ENCODE measurements around the gene FHIT.

DNA sequence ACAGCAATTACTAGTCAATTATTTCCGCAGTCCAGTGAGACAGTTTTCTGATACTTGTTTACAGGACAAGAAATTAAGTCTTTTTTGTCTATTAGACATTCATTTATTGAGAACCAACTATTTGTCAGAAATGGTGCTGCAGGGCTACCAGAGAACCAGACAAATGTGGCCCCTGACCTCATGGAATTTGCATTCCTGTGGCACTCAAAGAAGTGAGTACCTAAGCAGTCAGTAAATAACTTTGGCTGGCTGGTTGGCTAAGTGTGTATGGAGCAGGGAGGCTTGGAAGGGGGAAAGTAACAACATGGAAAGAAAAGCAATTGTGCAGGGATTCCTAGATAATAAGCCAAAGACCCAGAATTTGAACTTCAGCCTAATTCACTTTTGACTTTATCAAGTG is 1364.5 kb downstream of the FHIT start:
- TF ChIP-seq, protein P1, sequence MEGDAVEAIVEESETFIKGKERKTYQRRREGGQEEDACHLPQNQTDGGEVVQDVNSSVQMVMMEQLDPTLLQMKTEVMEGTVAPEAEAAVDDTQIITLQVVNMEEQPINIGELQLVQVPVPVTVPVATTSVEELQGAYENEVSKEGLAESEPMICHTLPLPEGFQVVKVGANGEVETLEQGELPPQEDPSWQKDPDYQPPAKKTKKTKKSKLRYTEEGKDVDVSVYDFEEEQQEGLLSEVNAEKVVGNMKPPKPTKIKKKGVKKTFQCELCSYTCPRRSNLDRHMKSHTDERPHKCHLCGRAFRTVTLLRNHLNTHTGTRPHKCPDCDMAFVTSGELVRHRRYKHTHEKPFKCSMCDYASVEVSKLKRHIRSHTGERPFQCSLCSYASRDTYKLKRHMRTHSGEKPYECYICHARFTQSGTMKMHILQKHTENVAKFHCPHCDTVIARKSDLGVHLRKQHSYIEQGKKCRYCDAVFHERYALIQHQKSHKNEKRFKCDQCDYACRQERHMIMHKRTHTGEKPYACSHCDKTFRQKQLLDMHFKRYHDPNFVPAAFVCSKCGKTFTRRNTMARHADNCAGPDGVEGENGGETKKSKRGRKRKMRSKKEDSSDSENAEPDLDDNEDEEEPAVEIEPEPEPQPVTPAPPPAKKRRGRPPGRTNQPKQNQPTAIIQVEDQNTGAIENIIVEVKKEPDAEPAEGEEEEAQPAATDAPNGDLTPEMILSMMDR (IDR thresholded peaks at IDR 0.05): no peak
- no peak for TF ChIP-seq EZH2 (IDR thresholded peaks at IDR 0.05)

Data from neural progenitor cell (in vitro differentiated cells).